K562 (cell line): ENCODE measurements around the gene AFF3. TPM values are rescaled to one million over a fixed set of nuclear protein-coding genes. Genes with fewer than 3 reads are reported as not detected.

Experiments used
- ATAC-seq: fragments of 200-7000 bp; cut with Tn5 transposase; 3 replicates; pipeline ENCODE4 v1.9.1; 2020; ENCODE audit warnings: moderate library complexity
- BruUV-seq: library from RNA; stranded (reverse); fragments of 400-500 nt; replicated peaks from 2 replicates; lab custom pipeline; 2021; lab: Mats Ljungman, UMichigan
- CTCF ChIA-PET: fragments of 300-600 bp; formaldehyde crosslinking; extraction: SDS; loops from one replicate; lab custom pipeline; 2021; ENCODE audit warnings: low intra/inter-chr PET ratio; lab: Yijun Ruan, JAX
- POLR2A ChIA-PET: fragments of 300-600, 350-650 bp; sonication (Branson Sonifier 250); formaldehyde crosslinking; extraction: SDS; loops from one replicate; lab custom pipeline; 2021; ENCODE audit warnings: antibody characterized with exemption, inconsistent platforms; lab: Yijun Ruan, JAX
- DNase-seq, 4 experiments: peaks; one replicate each; pipeline versions ENCODE4 v3.0.0 to v3.0.0-alpha.2; 2011 to 2018; ENCODE audit warnings: low spot score in 3 of 4, mixed read lengths in 3 of 4; ENCODE audit errors: extremely low read depth in 1 of 4
- FAIRE-seq: peaks from 2 replicates; lab custom pipeline; 2011; peaks lifted over from hg19 to GRCh38; lab: Jason Lieb, UNC
- H2AFZ ChIP-seq: 2 replicates; pipeline ENCODE4 v1.6.0; 2011; ENCODE audit warnings: low read depth, low read length, control low read depth, inconsistent platforms
- H3K27ac ChIP-seq: fragments of 200-600 bp; 3 replicates; pipeline ENCODE4 v1.8.0; 2011; ENCODE audit warnings: low read depth, mild to moderate bottlenecking, control low read depth, inconsistent platforms, low read length, moderate library complexity, mixed read lengths; ENCODE audit errors: extremely low read depth
- H3K27me3 ChIP-seq, 2 experiments: fragments of 300-600 bp in 1 of 2; 2 replicates in 1 of 2; 3 replicates in 1 of 2; pipeline versions ENCODE4 v1.6.0 to v1.8.0; 2011; ENCODE audit warnings: inconsistent platforms in 2 of 2, low read length in 2 of 2, mild to moderate bottlenecking in 1 of 2, mixed read lengths in 1 of 2, moderate library complexity in 1 of 2; ENCODE audit not compliant: control insufficient read depth in 2 of 2, insufficient read depth in 2 of 2
- H3K36me3 ChIP-seq: fragments of 300-600 bp; 3 replicates; pipeline ENCODE4 v1.8.0; 2011; ENCODE audit warnings: mild to moderate bottlenecking, low read length, inconsistent platforms; ENCODE audit not compliant: control insufficient read depth, insufficient read depth
- H3K4me1 ChIP-seq, 2 experiments: fragments of 200-600 bp in 1 of 2; replicated peaks in 1 of 2; 2 replicates in 1 of 2; 3 replicates in 1 of 2; pipeline versions ENCODE4 v1.5.1 to v1.8.0; 2011; ENCODE audit warnings: inconsistent platforms in 2 of 2, low read length in 2 of 2, mild to moderate bottlenecking in 1 of 2, mixed read lengths in 1 of 2, moderate library complexity in 1 of 2; ENCODE audit not compliant: control insufficient read depth in 2 of 2, insufficient read depth in 2 of 2
- H3K4me2 ChIP-seq: 2 replicates; pipeline ENCODE4 v1.6.1; 2011; ENCODE audit warnings: low read length, control low read depth, inconsistent platforms, mixed read lengths; ENCODE audit not compliant: insufficient read depth
- H3K4me3 ChIP-seq: fragments of 200-600 bp; sonication (generic), shearing (Covaris generic); 2 replicates; pipeline ENCODE4 v1.5.1; 2016; ENCODE audit warnings: control low read depth, inconsistent platforms
- H3K79me2 ChIP-seq: fragments of 200-600 bp; 3 replicates; pipeline ENCODE4 v1.8.0; 2011; ENCODE audit warnings: low read length, inconsistent platforms; ENCODE audit not compliant: control insufficient read depth, insufficient read depth
- H3K9ac ChIP-seq, 2 experiments: 2 replicates each; pipeline versions ENCODE4 v1.6.0 to v1.6.1; 2011; ENCODE audit warnings: low read depth in 2 of 2, low read length in 2 of 2, control low read depth in 1 of 2, inconsistent platforms in 1 of 2, mild to moderate bottlenecking in 1 of 2, mixed read lengths in 1 of 2; ENCODE audit not compliant: insufficient read depth in 1 of 2
- H3K9me1 ChIP-seq: one replicate; pipeline ENCODE4 v1.6.0; 2011; ENCODE audit warnings: inconsistent platforms, mild to moderate bottlenecking, low read length, moderate library complexity; ENCODE audit not compliant: control insufficient read depth, insufficient read depth
- H3K9me3 ChIP-seq: replicated peaks from 2 replicates; pipeline ENCODE4 v1.5.1; 2011; ENCODE audit warnings: low read depth, low read length, inconsistent platforms; ENCODE audit not compliant: control insufficient read depth, insufficient read depth
- H4K20me1 ChIP-seq: replicated peaks from 2 replicates; pipeline ENCODE4 v1.6.1; 2011; ENCODE audit warnings: low read length, inconsistent platforms, mixed read lengths; ENCODE audit not compliant: control insufficient read depth, insufficient read depth
- ELK3 ChIP-seq: fragments of 450-650 bp; formaldehyde crosslinking; IDR thresholded peaks from 2 replicates; pipeline ENCODE4 v1.4.0; 2020; ENCODE audit warnings: mild to moderate bottlenecking
- GTF2B ChIP-seq: IDR thresholded peaks from 2 replicates; pipeline ENCODE4 v1.6.1; 2011; ENCODE audit not compliant: insufficient read length; ENCODE audit errors: extremely low read depth
- SNIP1 ChIP-seq: fragments of 450-650 bp; IDR thresholded peaks from 2 replicates; pipeline ENCODE4 v1.7.1; 2017; ENCODE audit warnings: low read depth, mild to moderate bottlenecking
- THRB ChIP-seq: fragments of 450-650 bp; formaldehyde crosslinking; conservative IDR thresholded peaks from 2 replicates; pipeline ENCODE4 v1.4.0; 2022; ENCODE audit warnings: mild to moderate bottlenecking, missing genetic modification characterization
- ZNF124 ChIP-seq: sonication (generic); formaldehyde crosslinking; IDR thresholded peaks from 2 replicates; pipeline ENCODE4 v1.8.1; 2022; ENCODE audit warnings: missing genetic modification reagents
- ZNF24 ChIP-seq: fragments of 450-650 bp; IDR thresholded peaks from 2 replicates; pipeline ENCODE4 v1.6.1; 2016
- ZNF444 ChIP-seq: fragments of 250-450 bp; sonication (Bioruptor Pico); IDR thresholded peaks from 2 replicates; pipeline ENCODE4 v1.4.0; 2020; ENCODE audit warnings: mild to moderate bottlenecking, moderate library complexity
- ZNF507 ChIP-seq: conservative IDR thresholded peaks from 2 replicates; pipeline ENCODE4 v1.6.1; 2017; ENCODE audit warnings: missing genetic modification characterization, missing compliant biosample characterization
- WGBS: fragments of 100-300 bp; shearing (Covaris generic); methylation state at CpG from one replicate; pipeline ENCODE4 v1.1.6; 2016; ENCODE audit warnings: low coverage, mixed read lengths; ENCODE audit not compliant: insufficient coverage; ENCODE audit errors: missing lambda C conversion rate; 5-methylcytosine and 5-hydroxymethylcytosine counted together
- in situ Hi-C: fragments of 300-500 bp; cut with MboI; formaldehyde crosslinking; loops from 4 replicates; pipeline ENCODE4 v1.15.0; 2018; ENCODE audit warnings: inconsistent platforms, mixed read lengths
- intact Hi-C: fragments of 100-400 bp; cut with micrococcal nuclease; formaldehyde crosslinking; loops from 2 replicates; pipeline ENCODE4 v1.14.2; 2022
- polyA plus RNA-seq, 8 experiments: library from polyadenylated mRNA; depleted of rRNA in 4 of 8; stranded (reverse) in 5 of 8; unstranded in 3 of 8; fragments of >200 nt; fragmentation: Nextera tagmentation in 2 of 8; fragmentation: Illumina TruSeq in 1 of 8; extraction: Ambion mirVana in 2 of 8; extraction: Trizol in 1 of 8; gene quantifications; 2 replicates each; pipeline versions ENCODE4 v1.2.1 to v1.2.3, GENCODE V29; 2011 to 2014; ENCODE audit warnings: inconsistent platforms in 1 of 8, missing spikeins in 1 of 8
- total RNA-seq, 7 experiments: library from RNA; depleted of rRNA in 6 of 7; stranded (reverse); fragments of >200 nt in 6 of 7; fragmentation: Illumina TruSeq in 2 of 7; extraction: Trizol in 2 of 7; gene quantifications; 2 replicates each; pipeline versions ENCODE4 v1.2.1 to v1.2.3, GENCODE V29; 2011 to 2021; ENCODE audit warnings: low replicate concordance in 1 of 7

AFF3 gene
- total and polyA plus RNA-seq, 9 of the 15 experiments (the other 6 are each of a cell fraction or from before 2014, with no cell fraction given) = 0.02 to 0.11 TPM; not detected in 7

DNA sequence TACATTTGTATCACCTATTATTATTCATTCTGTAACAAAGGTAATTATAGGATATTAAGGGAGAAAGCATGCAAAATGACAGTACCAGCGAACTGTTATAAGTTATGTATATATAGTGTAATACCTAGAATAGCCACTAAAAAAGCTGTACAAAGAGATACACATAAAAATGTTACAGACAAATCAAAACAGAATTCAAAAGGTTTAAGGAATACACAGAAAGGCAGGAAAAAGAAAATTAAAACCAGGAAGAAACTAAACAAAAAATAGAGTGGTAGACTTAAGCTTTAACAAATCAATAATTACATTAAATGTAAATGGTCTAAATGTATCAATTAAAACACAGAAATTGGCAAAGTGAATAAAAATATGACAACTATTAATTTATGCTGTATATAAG lies 476.1 kb downstream of the AFF3 start:
- Histone ChIP-seq H3K4me1 (no peaks in the 10 kb centered on the region), H3K79me2 (no peaks in the 10 kb centered on the region), H3K36me3 (no peaks in the 10 kb centered on the region), H3K4me2 (no peak overlapping the region), H3K27me3 (peaks cover 0 to 6% of the 10 kb centered on the region in 2 experiments; a peak in 3 of 5 replicates), H2AFZ (no peak overlapping the region), H4K20me1 (no peaks in the 10 kb centered on the region), H3K4me3 (no peak overlapping the region), H3K9me1 (no peaks in the 10 kb centered on the region), H3K27ac (no peak overlapping the region), H3K9ac (no peak overlapping the region), H3K9me3 (no peaks in the 10 kb centered on the region)
- 0% methylated on average over 1 of the region's 1 CpG for WGBS
- no peak for FAIRE-seq
- BruUV-seq = no TSS peak
- TF ChIP-seq ZNF444 (CRISPR knock-in tag) = no peak
- TF ChIP-seq ELK3 (CRISPR knock-in tag) = no peak
- TF ChIP-seq ZNF507 (tag) = peak; percentile 89
- TF ChIP-seq ZNF24 = no peak
- TF ChIP-seq SNIP1 = no peak
- ATAC-seq = no peak
- intact Hi-C loops (no loop called here), in situ Hi-C loops (no loop called here)
- ChIA-PET CTCF (no interaction called here), POLR2A (interaction anchor here (0.5 kb wide), 1 partner anchor 135 kb away, joined by 3 read pairs; no protein-coding TSS in a partner anchor)
- no peak for DNase-seq

- no peak overlapping the region for H3K4me3 ChIP-seq
- BruUV-seq = no TSS peak
- WGBS = 6% methylated on average over 2 of the region's 2 CpGs
- H3K79me2 ChIP-seq = no peaks in the 10 kb centered on the region
- POLR2A ChIA-PET = no interaction called here
- FAIRE-seq (no peak), ATAC-seq (no peak), DNase-seq (no peak)
- H3K4me2 ChIP-seq = no peak overlapping the region
- H3K27ac ChIP-seq = no peak overlapping the region
- CTCF ChIA-PET = no interaction called here
- peaks cover 0 to 6% of the 10 kb centered on the region in 2 experiments; a peak in 3 of 5 replicates for H3K27me3 ChIP-seq
- TF ChIP-seq THRB = no peak
- TF ChIP-seq ZNF124 (CRISPR knock-in tag) = no peak
- no peak for TF ChIP-seq GTF2B
- no peaks in the 10 kb centered on the region for H3K4me1 ChIP-seq
- intact Hi-C loops (no loop called here), in situ Hi-C loops (no loop called here)
- H3K9ac ChIP-seq = no peak overlapping the region
- H4K20me1 ChIP-seq = no peaks in the 10 kb centered on the region
- H3K36me3 ChIP-seq = no peaks in the 10 kb centered on the region
- H3K9me1 ChIP-seq = no peaks in the 10 kb centered on the region
- H3K9me3 ChIP-seq = no peaks in the 10 kb centered on the region
- H2AFZ ChIP-seq = no peak overlapping the region
Measured at GRCh38 chr2:99663641-99664040, 478.7 kb downstream of the AFF3 start.
